ENCODE measurements around the gene NR2C2AP.
"Not testable (repeated sequence)": the region's sequence is repeated elsewhere in the genome, so short reads cannot be mapped to it uniquely, and the experiment has no call there.

The NR2C2AP gene

GRCh38 chr19:19192078-19192882 is 10.9 kb downstream of the NR2C2AP start, which contains the start of the genes BORCS8 and RFXANK:
Gene BORCS8, minus strand, starts transcription at chr19:19192152. Its CDS starts 35 bp downstream, at chr19:19192117.
Gene RFXANK, plus strand, starts transcription at chr19:19192258. Its CDS starts 1,689 bp downstream, at chr19:19193947.
- DNase-seq (ENCODE audit: insufficient read length, low spot score), result peak; percentile 97
- peak; percentile 59; the same call in 1 of the 2 replicates for TF ChIP-seq POLR2AphosphoS5 (IDR thresholded peaks at IDR 0.05; ENCODE audit: low read depth, low read length)
- peak; percentile 44; the same call in 1 of the 2 replicates for TF ChIP-seq POLR2A (IDR thresholded peaks at IDR 0.05; ENCODE audit: low read depth, low read length)
- TF ChIP-seq POU2F2 (IDR thresholded peaks at IDR 0.05; ENCODE audit: low read depth, low read length), result 0 out of 2 replicates have a peak, but pooled peaks have one; percentile 43
- TF ChIP-seq TAF1 (IDR thresholded peaks at IDR 0.05; ENCODE audit: low read depth, low read length), result peak; percentile 87
- TF ChIP-seq SPI1 (IDR thresholded peaks at IDR 0.05; ENCODE audit: low read depth, low read length), result peak; percentile 3; the same call in 1 of the 2 replicates
- TF ChIP-seq PAX5 (IDR thresholded peaks at IDR 0.05; ENCODE audit: insufficient read depth, low read length, severe bottlenecking), result no peak
- peak; percentile 99 for FAIRE-seq

DNA sequence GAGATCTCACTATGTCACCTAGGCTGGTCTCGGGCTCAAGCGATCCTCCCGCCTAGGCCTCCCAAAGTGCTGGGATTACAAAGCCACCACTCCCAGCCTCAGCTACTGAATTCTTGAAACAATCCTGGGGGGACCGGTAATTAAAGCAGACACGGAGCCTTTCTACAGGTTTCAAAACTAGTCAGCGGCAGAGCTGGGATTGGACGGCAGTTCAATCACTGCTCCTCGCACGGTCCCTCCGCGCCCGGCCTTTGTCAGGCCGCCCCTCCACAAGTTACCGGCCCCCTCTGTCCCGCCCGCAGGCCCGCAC is 11.5 kb downstream of the NR2C2AP start:
- TF ChIP-seq POLR2AphosphoS5 (IDR thresholded peaks at IDR 0.05; ENCODE audit: low read depth, low read length) (no peak), SPI1 (IDR thresholded peaks at IDR 0.05; ENCODE audit: low read depth, low read length) (no peak), POU2F2 (IDR thresholded peaks at IDR 0.05; ENCODE audit: low read depth, low read length) (no peak), PAX5 (IDR thresholded peaks at IDR 0.05; ENCODE audit: insufficient read depth, low read length, severe bottlenecking) (no peak), TAF1 (IDR thresholded peaks at IDR 0.05; ENCODE audit: low read depth, low read length) (no peak), POLR2A (IDR thresholded peaks at IDR 0.05; ENCODE audit: low read depth, low read length) (no peak)
- DNase-seq (ENCODE audit: insufficient read length, low spot score) (no peak), FAIRE-seq (no peak)

GRCh38 chr19:19186742-19187141 is 16.5 kb downstream of the NR2C2AP start:
- no peak for TF ChIP-seq POLR2AphosphoS5 (IDR thresholded peaks at IDR 0.05; ENCODE audit: low read depth, low read length)
- TF ChIP-seq POLR2A (IDR thresholded peaks at IDR 0.05; ENCODE audit: low read depth, low read length), result no peak
- TF ChIP-seq TAF1 (IDR thresholded peaks at IDR 0.05; ENCODE audit: low read depth, low read length), result no peak
- no peak for TF ChIP-seq PAX5 (IDR thresholded peaks at IDR 0.05; ENCODE audit: insufficient read depth, low read length, severe bottlenecking)
- no peak for TF ChIP-seq SPI1 (IDR thresholded peaks at IDR 0.05; ENCODE audit: low read depth, low read length)
- no peak for TF ChIP-seq POU2F2 (IDR thresholded peaks at IDR 0.05; ENCODE audit: low read depth, low read length)
- no peak for DNase-seq (ENCODE audit: insufficient read length, low spot score)
- no peak for FAIRE-seq

DNA sequence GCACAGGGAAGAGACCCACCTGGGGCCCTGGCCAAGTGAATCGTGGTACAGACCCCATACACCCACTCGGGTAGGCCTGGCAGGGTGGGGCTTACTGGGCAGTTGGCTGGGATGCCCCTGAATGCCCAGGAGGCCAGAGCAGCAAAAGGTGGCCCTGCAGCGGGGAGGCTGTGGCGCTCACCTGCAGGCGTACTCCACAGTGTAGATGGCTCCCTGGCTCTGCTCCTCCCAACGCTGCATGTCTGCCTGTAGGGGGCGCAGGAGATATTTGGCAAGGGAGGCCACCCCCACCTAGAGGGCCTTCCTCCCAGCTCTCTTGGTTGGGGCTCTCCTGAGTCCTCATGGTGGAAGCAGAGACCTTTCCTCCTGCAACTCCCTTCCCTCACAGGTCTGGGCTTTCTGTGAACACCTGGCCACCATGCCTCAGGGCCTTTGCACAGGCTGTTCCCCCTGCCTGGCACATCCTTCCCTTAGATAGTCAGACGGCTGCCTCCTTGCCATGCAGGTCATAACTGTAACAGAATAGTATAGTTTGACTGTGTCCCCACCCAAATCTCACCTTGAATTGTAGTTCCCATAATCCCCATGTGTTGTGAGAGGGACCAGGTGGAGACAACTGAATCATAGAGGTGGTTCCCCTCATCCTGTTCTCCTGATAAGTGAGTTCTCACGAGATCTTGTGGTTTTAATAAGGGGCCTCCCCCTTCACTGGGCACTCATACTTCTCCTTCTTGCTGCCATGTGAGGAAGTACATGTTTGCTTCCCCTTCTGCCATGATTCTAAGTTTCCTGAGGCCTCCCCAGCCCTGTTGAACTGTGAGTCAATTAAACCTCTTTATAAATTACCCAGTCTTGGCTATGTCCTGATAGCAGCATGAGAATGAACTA is 17.1 kb downstream of the NR2C2AP start:
- TF ChIP-seq PAX5 (IDR thresholded peaks at IDR 0.05; ENCODE audit: insufficient read depth, low read length, severe bottlenecking), result no peak
- no peak for TF ChIP-seq POLR2A (IDR thresholded peaks at IDR 0.05; ENCODE audit: low read depth, low read length)
- TF ChIP-seq TAF1 (IDR thresholded peaks at IDR 0.05; ENCODE audit: low read depth, low read length), result no peak
- TF ChIP-seq POLR2AphosphoS5 (IDR thresholded peaks at IDR 0.05; ENCODE audit: low read depth, low read length), result no peak
- no peak for TF ChIP-seq POU2F2 (IDR thresholded peaks at IDR 0.05; ENCODE audit: low read depth, low read length)
- TF ChIP-seq SPI1 (IDR thresholded peaks at IDR 0.05; ENCODE audit: low read depth, low read length), result no peak
- FAIRE-seq, result peak; percentile 88
- DNase-seq (ENCODE audit: insufficient read length, low spot score), result peak; percentile 59

DNA sequence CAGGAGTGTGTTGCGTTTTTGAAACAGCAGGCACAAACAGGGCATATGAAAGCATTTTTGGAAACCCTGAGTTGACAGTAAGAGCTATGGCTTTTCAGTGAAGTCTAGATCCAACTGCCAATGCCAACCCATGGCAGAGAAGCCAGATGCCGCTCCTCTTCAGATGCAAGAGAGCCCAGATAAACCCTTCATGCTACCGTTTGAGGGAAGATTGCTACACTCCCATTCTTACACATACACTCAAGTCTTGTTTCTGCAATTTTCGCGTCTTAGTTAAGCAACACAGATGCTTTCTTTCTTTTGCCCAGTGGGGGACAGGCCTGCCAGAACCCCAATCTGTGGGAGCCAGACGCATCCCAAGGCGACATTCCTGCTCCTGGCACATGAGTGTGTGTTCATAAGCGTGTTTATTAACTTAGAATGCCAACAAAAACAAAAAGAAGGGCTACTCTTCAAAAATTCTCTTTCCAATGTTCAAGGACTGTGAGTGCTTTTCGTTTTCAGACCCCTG is 21.7 kb downstream of the NR2C2AP start:
- FAIRE-seq (no peak), DNase-seq (ENCODE audit: insufficient read length, low spot score) (no peak)
- TF ChIP-seq SPI1 (IDR thresholded peaks at IDR 0.05; ENCODE audit: low read depth, low read length) (no peak), POLR2A (IDR thresholded peaks at IDR 0.05; ENCODE audit: low read depth, low read length) (no peak), POU2F2 (IDR thresholded peaks at IDR 0.05; ENCODE audit: low read depth, low read length) (no peak), PAX5 (IDR thresholded peaks at IDR 0.05; ENCODE audit: insufficient read depth, low read length, severe bottlenecking) (no peak), TAF1 (IDR thresholded peaks at IDR 0.05; ENCODE audit: low read depth, low read length) (no peak), POLR2AphosphoS5 (IDR thresholded peaks at IDR 0.05; ENCODE audit: low read depth, low read length) (no peak)

DNA sequence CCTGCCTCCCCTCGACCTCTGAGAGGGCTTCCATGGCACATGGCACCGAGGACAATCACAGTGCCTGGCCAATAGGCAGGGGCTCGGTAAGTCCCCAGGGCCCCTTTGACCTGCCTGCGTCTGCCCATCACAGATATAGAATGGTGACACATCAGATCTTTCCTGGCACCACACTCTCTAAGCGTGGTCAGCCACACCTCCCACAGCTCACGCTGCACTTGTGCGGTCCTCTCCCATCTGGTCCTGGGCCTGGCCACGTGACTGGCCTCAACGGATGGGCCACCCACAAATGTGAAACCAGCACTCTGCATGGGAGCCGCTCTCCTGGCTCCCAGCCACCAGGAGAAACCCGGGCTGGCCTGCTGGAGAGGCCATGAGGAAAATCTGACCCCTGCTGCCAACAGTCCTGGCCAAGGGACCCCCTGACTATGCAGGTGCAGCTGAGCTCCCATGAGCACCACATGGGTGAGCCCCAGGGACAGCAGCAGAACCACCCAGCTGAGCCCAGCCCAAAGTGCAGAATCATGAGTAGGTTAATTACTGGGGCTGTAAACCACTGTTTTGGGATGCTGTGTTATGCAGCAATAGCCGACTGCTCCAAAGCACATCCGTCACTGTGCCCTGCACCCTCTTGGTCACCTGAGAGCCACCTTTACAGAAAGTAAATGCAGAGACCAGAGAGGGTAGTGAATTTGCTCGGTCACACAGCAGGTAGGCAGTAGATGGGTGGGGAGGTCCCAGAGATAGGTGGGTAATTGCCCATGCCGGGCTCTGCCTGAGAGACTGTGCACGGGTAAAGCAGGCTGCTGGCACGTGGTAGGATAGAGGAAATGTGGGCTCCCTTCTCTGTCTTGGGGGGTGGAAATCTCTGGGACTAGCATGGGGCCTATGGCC is 23.4 kb downstream of the NR2C2AP start:
- DNase-seq (ENCODE audit: insufficient read length, low spot score) (no peak), FAIRE-seq (no peak)
- no peak for TF ChIP-seq POLR2A (IDR thresholded peaks at IDR 0.05; ENCODE audit: low read depth, low read length)
- no peak for TF ChIP-seq POLR2AphosphoS5 (IDR thresholded peaks at IDR 0.05; ENCODE audit: low read depth, low read length)
- TF ChIP-seq POU2F2 (IDR thresholded peaks at IDR 0.05; ENCODE audit: low read depth, low read length), result no peak
- TF ChIP-seq PAX5 (IDR thresholded peaks at IDR 0.05; ENCODE audit: insufficient read depth, low read length, severe bottlenecking), result no peak
- TF ChIP-seq TAF1 (IDR thresholded peaks at IDR 0.05; ENCODE audit: low read depth, low read length), result no peak
- TF ChIP-seq SPI1 (IDR thresholded peaks at IDR 0.05; ENCODE audit: low read depth, low read length), result no peak

DNA sequence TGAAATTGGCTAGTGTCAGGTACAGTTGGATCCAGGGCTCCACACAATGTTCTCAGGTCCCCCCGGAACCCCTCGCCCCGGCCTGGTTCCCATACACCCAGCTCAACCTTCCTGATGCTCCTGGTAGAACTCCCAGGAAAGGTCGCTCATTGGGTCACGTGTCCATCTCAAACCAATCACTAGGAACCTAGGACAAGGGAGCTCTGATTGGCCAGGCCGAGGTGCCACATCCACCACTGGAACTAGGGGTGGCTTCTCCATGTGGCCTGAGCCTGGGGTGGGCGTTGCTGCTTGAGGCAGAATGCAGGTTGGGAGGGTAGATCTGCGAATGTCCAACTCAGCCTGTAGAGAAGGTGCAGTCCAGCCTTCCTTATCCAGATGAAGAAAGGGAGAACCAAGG is 26.3 kb downstream of the NR2C2AP start:
- FAIRE-seq (no peak), DNase-seq (ENCODE audit: insufficient read length, low spot score) (no peak)
- TF ChIP-seq POLR2A (IDR thresholded peaks at IDR 0.05; ENCODE audit: low read depth, low read length) (no peak), SPI1 (IDR thresholded peaks at IDR 0.05; ENCODE audit: low read depth, low read length) (no peak), TAF1 (IDR thresholded peaks at IDR 0.05; ENCODE audit: low read depth, low read length) (no peak), POLR2AphosphoS5 (IDR thresholded peaks at IDR 0.05; ENCODE audit: low read depth, low read length) (no peak), POU2F2 (IDR thresholded peaks at IDR 0.05; ENCODE audit: low read depth, low read length) (no peak), PAX5 (IDR thresholded peaks at IDR 0.05; ENCODE audit: insufficient read depth, low read length, severe bottlenecking) (no peak)

DNA sequence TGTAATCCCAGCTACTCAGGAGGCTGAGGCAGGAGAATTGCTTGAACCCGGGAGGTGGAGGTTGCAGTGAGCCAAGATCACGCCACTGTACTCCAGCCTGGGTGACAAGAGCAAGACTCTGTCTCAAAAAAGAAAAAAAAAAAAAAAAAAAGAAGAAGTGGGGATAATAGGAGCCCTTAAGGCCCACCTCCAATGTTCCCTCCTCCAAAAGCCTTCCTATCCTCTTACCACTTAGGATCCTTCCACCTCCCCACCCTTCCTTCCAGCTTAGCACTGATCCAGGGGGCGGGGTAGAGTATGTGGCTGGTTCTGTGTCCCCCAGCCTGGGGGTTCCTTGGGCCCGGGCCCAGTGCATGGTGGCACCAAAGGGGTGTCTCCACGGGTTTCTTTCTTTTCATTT is 30.0 kb downstream of the NR2C2AP start:
- not testable (repeated sequence) for FAIRE-seq; DNase-seq (ENCODE audit: insufficient read length, low spot score)
